HS-27A (cell line): ENCODE results near the gene LRRC66.

Source experiments
- DNase-seq: peaks from one replicate; pipeline ENCODE4 v3.0.0-alpha.2; 2012; ENCODE audit warnings: low read depth, missing footprints

The LRRC66 gene

GRCh38 chr4:52019936-52020657, at the start of gene LRRC66:
Gene LRRC66 (minus strand): TSS chr4:52020363. CDS start chr4:52017613, 2,750 bp downstream.
- no peak for DNase-seq

GRCh38 chr4:52069571-52069970, 49.4 kb upstream of the LRRC66 start:
- DNase-seq: no peak

- DNase-seq: no peak
Measured at GRCh38 chr4:52059372-52059771, 39.2 kb upstream of the LRRC66 start.

- DNase-seq: no peak
Measured at GRCh38 chr4:52058275-52058674, 38.1 kb upstream of the LRRC66 start.

GRCh38 chr4:52057196-52057595, 37.0 kb upstream of the LRRC66 start:
- no peak for DNase-seq

GRCh38 chr4:52054254-52054653, 34.1 kb upstream of the LRRC66 start:
- DNase-seq: no peak

GRCh38 chr4:52052475-52052780, 32.3 kb upstream of the LRRC66 start:
- no peak for DNase-seq

GRCh38 chr4:52051615-52052474, 31.7 kb upstream of the LRRC66 start:
- no peak for DNase-seq

- no peak for DNase-seq
Measured at GRCh38 chr4:52051213-52051614, 31.1 kb upstream of the LRRC66 start, which contains the start of gene SPATA18. Gene SPATA18 (plus strand): TSS chr4:52051304. CDS start chr4:52051705, 401 bp downstream.

GRCh38 chr4:52049266-52049665, 29.1 kb upstream of the LRRC66 start:
- DNase-seq: no peak

GRCh38 chr4:52045028-52045427, 24.9 kb upstream of the LRRC66 start:
- no peak for DNase-seq

- DNase-seq: no peak
Measured at GRCh38 chr4:52038103-52038912, 18.1 kb upstream of the LRRC66 start, which contains the start of gene SGCB. Gene SGCB (minus strand): TSS chr4:52038299. CDS start chr4:52038259, 40 bp downstream.

GRCh38 chr4:52037689-52038102, 17.5 kb upstream of the LRRC66 start:
- DNase-seq: no peak

GRCh38 chr4:52036886-52037530, 16.8 kb upstream of the LRRC66 start:
- no peak for DNase-seq

GRCh38 chr4:52035190-52035589, 15.0 kb upstream of the LRRC66 start:
- DNase-seq: no peak

GRCh38 chr4:52032005-52032404, 11.8 kb upstream of the LRRC66 start:
- DNase-seq: no peak

- peak; percentile 42 for DNase-seq
Measured at GRCh38 chr4:52028970-52029369, 8.8 kb upstream of the LRRC66 start.

GRCh38 chr4:52017814-52018213, 2.3 kb downstream of the LRRC66 start:
- no peak for DNase-seq

- no peak for DNase-seq
Measured at GRCh38 chr4:52016981-52017380, 3.2 kb downstream of the LRRC66 start.

GRCh38 chr4:52015366-52015765, 4.8 kb downstream of the LRRC66 start:
- no peak for DNase-seq

GRCh38 chr4:52014903-52015302, 5.3 kb downstream of the LRRC66 start:
- no peak for DNase-seq

GRCh38 chr4:52012651-52013050, 7.5 kb downstream of the LRRC66 start:
- no peak for DNase-seq
